ENCODE data around the gene SEC31A.

DNA sequence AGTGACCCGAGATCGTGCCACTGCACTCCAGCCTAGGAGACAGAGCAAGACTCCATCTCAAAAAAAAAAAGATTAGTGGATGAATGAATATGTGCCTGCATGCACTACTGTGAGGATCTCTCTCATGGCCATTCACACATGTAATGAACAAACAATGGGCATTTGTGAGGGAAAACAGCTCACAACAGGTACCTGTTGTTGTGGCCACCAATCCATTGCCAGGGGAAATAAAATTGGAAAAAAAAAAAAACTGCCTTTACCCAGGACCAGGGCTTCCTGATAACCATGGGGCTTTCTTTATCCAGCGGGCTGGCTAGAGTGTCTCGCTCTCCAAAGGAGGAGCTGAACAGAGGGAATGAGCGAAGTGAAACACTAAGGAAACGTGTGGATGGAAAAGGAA is 99.8 kb downstream of the SEC31A start:
- TF ChIP-seq, protein P1, sequence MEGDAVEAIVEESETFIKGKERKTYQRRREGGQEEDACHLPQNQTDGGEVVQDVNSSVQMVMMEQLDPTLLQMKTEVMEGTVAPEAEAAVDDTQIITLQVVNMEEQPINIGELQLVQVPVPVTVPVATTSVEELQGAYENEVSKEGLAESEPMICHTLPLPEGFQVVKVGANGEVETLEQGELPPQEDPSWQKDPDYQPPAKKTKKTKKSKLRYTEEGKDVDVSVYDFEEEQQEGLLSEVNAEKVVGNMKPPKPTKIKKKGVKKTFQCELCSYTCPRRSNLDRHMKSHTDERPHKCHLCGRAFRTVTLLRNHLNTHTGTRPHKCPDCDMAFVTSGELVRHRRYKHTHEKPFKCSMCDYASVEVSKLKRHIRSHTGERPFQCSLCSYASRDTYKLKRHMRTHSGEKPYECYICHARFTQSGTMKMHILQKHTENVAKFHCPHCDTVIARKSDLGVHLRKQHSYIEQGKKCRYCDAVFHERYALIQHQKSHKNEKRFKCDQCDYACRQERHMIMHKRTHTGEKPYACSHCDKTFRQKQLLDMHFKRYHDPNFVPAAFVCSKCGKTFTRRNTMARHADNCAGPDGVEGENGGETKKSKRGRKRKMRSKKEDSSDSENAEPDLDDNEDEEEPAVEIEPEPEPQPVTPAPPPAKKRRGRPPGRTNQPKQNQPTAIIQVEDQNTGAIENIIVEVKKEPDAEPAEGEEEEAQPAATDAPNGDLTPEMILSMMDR (IDR thresholded peaks at IDR 0.05), result no peak
- no peak for TF ChIP-seq POLR2A (IDR thresholded peaks at IDR 0.05)

Data from sigmoid colon (tissue), 3 donors.